ENCODE results near the gene TSPEAR. TPM values are rescaled to one million over a fixed set of nuclear protein-coding genes. Genes with fewer than 3 reads are reported as not detected.

Gene TSPEAR
- total RNA-seq, 1 donor: not detected

DNA sequence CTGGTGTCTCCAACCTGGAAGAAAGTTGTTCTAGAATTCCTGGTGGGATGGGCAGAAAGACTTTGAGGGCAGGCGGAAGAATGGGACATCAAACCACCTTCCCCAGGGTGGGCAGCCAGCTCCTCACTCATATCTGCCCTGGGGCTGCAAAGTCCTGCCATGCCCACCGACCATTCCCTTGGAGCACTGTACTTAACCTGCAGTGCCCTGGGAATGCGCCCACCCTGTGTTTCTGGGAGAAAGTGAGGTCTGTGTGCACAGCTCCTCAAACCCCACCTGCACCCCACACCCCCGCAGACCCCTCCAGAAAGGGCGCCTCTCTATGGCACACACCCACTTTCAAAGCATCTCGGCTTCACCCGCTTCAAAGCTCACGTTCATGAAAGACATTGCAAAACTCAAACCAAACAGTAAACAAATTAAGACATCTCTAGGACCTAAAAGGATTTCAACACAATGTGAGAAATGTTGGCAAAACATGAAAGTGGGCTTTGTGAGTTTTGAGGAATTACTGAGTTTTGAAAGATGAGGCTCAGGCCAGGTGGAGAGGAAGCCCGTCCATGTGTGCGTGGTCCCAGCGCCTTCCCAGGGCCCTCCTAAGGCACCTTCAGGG, 196.5 kb downstream of the TSPEAR start:
- H3K4me3 ChIP-seq (ENCODE audit: low read depth, low read length): no peak overlapping the region
- TF ChIP-seq, protein P1, sequence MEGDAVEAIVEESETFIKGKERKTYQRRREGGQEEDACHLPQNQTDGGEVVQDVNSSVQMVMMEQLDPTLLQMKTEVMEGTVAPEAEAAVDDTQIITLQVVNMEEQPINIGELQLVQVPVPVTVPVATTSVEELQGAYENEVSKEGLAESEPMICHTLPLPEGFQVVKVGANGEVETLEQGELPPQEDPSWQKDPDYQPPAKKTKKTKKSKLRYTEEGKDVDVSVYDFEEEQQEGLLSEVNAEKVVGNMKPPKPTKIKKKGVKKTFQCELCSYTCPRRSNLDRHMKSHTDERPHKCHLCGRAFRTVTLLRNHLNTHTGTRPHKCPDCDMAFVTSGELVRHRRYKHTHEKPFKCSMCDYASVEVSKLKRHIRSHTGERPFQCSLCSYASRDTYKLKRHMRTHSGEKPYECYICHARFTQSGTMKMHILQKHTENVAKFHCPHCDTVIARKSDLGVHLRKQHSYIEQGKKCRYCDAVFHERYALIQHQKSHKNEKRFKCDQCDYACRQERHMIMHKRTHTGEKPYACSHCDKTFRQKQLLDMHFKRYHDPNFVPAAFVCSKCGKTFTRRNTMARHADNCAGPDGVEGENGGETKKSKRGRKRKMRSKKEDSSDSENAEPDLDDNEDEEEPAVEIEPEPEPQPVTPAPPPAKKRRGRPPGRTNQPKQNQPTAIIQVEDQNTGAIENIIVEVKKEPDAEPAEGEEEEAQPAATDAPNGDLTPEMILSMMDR (IDR thresholded peaks at IDR 0.05; ENCODE audit: insufficient read depth, low read length): no peak
- DNase-seq (ENCODE audit: low read depth): no peak

DNA sequence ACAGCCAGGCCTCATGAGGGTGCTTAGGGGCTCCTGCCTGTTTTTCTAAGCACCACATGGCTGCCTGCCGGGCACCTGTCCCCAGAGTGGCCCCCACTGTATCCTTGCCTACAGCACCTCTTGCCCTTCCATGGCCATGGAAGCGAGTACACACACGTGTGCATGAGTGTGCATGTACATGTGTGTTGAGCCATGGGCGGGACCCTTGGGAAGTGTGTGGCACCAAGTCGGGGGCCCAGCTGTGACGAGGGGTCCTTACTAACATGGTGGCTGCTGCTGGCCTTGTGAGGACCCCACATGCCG, 197.2 kb downstream of the TSPEAR start:
- H3K4me3 ChIP-seq (ENCODE audit: low read depth, low read length): no peak overlapping the region
- DNase-seq (ENCODE audit: low read depth): no peak
- TF ChIP-seq, protein P1 (IDR thresholded peaks at IDR 0.05; ENCODE audit: insufficient read depth, low read length): no peak

DNA sequence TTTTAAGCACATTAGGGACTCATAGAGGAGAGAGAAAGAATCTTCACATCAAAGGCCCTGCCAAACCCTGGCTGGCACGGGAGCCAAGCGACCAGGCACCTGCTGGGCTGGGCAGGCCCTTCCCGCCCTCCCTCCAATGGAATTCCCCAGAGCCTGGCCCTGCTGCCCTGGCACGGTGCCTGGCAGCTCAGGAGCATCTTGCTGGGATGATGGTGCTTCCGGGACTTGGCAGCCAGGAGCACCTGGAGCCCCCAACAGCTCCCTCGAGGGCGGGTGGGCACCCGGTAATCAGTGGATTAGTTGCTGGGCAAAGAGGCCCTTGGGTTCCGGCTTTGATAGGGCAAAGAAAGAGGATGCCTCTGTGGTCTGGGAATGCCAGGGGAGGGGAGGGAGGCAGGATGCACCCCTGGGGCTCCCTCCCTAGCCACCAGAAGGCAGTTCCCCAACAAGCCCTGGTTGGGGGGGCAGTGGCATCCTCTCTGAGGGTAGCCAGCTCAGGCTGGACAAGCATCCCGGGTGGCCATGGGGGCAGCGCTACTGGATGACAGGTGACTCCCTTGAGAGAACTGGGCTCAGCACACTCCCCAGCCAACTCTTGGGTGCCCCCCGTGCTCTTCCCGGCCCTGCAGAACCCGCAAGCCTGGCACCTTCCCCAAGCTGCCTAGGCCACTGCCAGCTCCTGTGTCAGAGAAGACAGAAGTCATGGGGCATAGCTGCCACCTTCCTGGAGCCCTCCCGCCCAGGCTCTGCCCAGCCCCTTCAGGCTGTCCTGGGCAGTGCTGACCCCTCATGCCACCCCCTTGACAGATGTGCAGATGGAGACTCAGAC, 197.8 kb downstream of the TSPEAR start:
- TF ChIP-seq, protein P1 (IDR thresholded peaks at IDR 0.05; ENCODE audit: insufficient read depth, low read length): no peak
- DNase-seq (ENCODE audit: low read depth): no peak

DNA sequence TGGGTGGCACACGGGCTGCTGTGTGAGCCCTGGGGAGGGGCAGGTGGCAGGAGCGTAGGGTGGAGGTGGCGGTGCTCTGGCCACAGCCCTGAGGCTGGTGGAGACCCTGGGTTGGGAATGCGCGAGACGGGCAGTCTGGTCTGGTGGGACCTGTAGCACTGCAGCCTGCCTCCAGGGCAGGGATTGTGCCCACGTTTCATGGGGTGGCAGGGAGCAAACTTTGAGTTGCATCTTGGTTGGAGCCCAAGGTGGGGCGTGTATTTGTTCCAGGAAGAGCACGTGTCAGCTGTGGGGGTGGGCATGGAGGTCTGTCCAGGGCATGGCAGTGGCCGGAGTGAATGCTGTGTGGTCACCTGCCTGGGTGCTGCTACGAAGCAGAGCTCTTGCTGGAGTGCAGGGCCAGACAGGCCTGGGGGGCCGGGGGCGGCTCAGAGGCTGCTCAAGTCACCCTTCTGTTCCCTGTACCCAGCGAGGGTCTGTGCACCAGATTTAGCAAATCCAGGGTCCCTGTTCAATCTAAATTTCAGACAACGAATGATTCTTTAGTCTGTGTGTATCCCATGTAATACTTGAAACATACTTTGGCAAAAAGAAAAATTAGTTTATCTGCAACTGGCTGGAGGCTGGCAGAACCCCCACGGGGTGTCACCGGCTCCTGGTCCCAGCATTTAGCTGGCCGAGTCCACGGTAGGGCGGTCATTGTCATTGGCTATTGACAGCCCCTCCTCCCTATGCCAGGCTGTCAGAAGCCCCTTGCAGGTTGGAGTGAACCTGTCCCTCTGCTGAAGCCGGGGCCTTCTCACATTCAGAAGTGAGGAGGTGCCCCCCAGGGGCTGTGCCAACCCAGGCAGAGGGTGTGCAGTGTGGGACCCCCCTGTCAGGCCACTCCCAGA, 198.6 kb downstream of the TSPEAR start:
- no peak overlapping the region for H3K4me3 ChIP-seq (ENCODE audit: low read depth, low read length)
- TF ChIP-seq, protein P1 (IDR thresholded peaks at IDR 0.05; ENCODE audit: insufficient read depth, low read length): no peak
- DNase-seq (ENCODE audit: low read depth): no peak

More for the DNA sequence above, 197.8 kb downstream of the TSPEAR start:
- no peak overlapping the region for H3K4me3 ChIP-seq (ENCODE audit: low read depth, low read length)

DNA sequence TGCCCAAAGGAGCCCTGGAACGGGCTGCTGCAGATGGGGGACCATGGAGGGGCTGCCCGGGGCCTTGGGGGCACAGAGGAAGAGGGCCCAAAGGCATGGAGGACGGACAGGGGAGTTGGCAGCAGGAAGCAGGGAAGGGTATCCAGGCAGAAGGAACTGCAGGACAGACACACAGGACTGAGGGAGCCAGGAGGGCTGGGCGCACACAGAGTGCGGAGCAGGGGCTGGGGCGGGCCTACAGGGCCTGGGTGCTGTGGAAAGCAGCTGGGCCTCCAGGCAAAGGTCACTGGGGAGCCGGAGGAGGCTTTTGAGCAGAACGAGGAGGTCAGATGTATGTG, 199.5 kb downstream of the TSPEAR start:
- DNase-seq (ENCODE audit: low read depth): no peak
- TF ChIP-seq, protein P1 (IDR thresholded peaks at IDR 0.05; ENCODE audit: insufficient read depth, low read length): no peak
- H3K4me3 ChIP-seq (ENCODE audit: low read depth, low read length): no peak overlapping the region

DNA sequence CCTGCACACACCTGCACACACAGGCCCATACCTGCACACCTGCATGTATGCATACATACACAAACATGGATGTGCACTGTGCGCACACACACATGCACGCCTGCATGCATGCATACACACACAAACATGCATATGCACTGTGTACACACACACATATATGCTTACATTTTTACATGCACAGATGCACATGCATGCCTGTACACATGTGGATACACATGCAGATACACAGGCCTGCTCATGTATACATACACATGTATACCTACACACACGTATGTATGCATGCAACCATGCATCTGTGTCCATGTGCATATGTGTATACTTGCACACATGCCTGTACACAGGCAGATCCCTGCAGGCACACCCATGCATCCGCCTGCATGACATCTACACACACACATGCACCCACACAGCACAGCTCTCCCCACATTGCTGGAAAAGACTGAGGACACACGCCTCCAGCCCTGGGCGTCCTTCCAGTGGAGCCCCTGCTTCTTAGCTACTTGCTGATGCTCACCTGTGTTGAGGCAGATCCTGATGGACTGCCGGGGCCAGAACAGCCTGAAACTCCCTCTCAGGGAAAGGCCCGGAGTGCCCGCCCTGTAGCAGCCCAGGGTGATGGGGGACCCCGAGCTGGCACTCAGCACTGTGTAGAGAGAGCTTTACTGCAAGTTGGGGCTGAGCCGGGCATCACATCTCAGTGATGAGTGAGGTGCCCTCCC, 200.0 kb downstream of the TSPEAR start:
- no peak overlapping the region for H3K4me3 ChIP-seq (ENCODE audit: low read depth, low read length)
- TF ChIP-seq, protein P1 (IDR thresholded peaks at IDR 0.05; ENCODE audit: insufficient read depth, low read length): no peak
- no peak for DNase-seq (ENCODE audit: low read depth)
